CD8-positive, alpha-beta memory T cell (primary cell): ENCODE measurements around the gene ITGB3. TPM values are rescaled to one million over a fixed set of nuclear protein-coding genes. Genes with fewer than 3 reads are reported as not detected.

Experiments used
- CTCF ChIA-PET: fragments of 350-600 bp; sonication (Branson Sonifier 250); formaldehyde crosslinking; loops from one replicate; lab custom pipeline; 2021; ENCODE audit warnings: antibody characterized with exemption; lab: Charles Lee
- POLR2A ChIA-PET: fragments of 350-600 bp; sonication (Branson Sonifier 250); formaldehyde crosslinking; loops from one replicate; lab custom pipeline; 2021; ENCODE audit warnings: antibody characterized with exemption; lab: Charles Lee
- DNase-seq, 5 donors: peaks; one replicate each; pipeline versions ENCODE4 v3.0.0 to v3.0.0-alpha.2; 2020 to 2022; ENCODE audit warnings: mixed read lengths in 1 of 5
- H3K27ac ChIP-seq: one replicate; pipeline ENCODE4 v1.7.0; 2013; ENCODE audit warnings: low read depth, mild to moderate bottlenecking, low read length, moderate library complexity
- H3K27me3 ChIP-seq: 2 replicates; pipeline ENCODE4 v1.7.0; 2013; ENCODE audit warnings: low read length, mild to moderate bottlenecking; ENCODE audit not compliant: insufficient read depth, poor library complexity, severe bottlenecking
- H3K36me3 ChIP-seq: 2 replicates; pipeline ENCODE4 v1.7.0; 2013; ENCODE audit warnings: mild to moderate bottlenecking, low read length, moderate library complexity; ENCODE audit not compliant: insufficient read depth
- H3K4me1 ChIP-seq: 2 replicates; pipeline ENCODE4 v1.7.0; 2013; ENCODE audit warnings: mild to moderate bottlenecking, low read length, moderate library complexity; ENCODE audit not compliant: insufficient read depth
- H3K4me3 ChIP-seq: 2 replicates; pipeline ENCODE4 v1.7.0; 2013; ENCODE audit warnings: mild to moderate bottlenecking, low read length
- H3K9me3 ChIP-seq: 2 replicates; pipeline ENCODE4 v1.7.0; 2013; ENCODE audit warnings: mild to moderate bottlenecking, low read length
- H3K27ac Mint-ChIP-seq, 8 donors: one replicate each; pipeline ENCODE4 v1.8.0; 2020 to 2021; ENCODE audit warnings: mixed read lengths in 8 of 8, mild to moderate bottlenecking in 6 of 8, inconsistent platforms in 3 of 8, moderate library complexity in 3 of 8
- H3K27me3 Mint-ChIP-seq, 2 donors: one replicate each; pipeline ENCODE4 v1.8.0; 2020 to 2021; ENCODE audit warnings: mixed read lengths in 2 of 2, mild to moderate bottlenecking in 1 of 2, moderate library complexity in 1 of 2
- H3K36me3 Mint-ChIP-seq, 3 donors: one replicate each; pipeline ENCODE4 v1.8.0; 2020 to 2021; ENCODE audit warnings: mixed read lengths in 3 of 3, inconsistent platforms in 1 of 3, mild to moderate bottlenecking in 1 of 3
- H3K4me1 Mint-ChIP-seq, 3 donors: one replicate each; pipeline ENCODE4 v1.8.0; 2020 to 2021; ENCODE audit warnings: mixed read lengths in 3 of 3, inconsistent platforms in 1 of 3, mild to moderate bottlenecking in 1 of 3
- H3K4me3 Mint-ChIP-seq, 7 donors: one replicate each; pipeline ENCODE4 v1.8.0; 2020 to 2021; ENCODE audit warnings: mixed read lengths in 7 of 7, mild to moderate bottlenecking in 6 of 7, moderate library complexity in 4 of 7, inconsistent platforms in 2 of 7
- H3K9me3 Mint-ChIP-seq, 5 donors: one replicate each; pipeline ENCODE4 v1.8.0; 2020 to 2022; ENCODE audit warnings: mixed read lengths in 5 of 5, mild to moderate bottlenecking in 3 of 5, moderate library complexity in 2 of 5, inconsistent platforms in 1 of 5
- polyA plus RNA-seq: library from polyadenylated mRNA; unstranded; fragments of 300-500 nt; fragmentation: Illumina TruSeq; gene quantifications from one replicate; pipeline ENCODE4 v1.2.3, GENCODE V29; 2021
- total RNA-seq, 2 experiments: library from RNA; stranded (reverse); gene quantifications; one replicate each; pipeline ENCODE4 v1.2.3, GENCODE V29; 2021

Gene ITGB3
- total and polyA plus RNA-seq, 3 experiments from 2014 or later, result 0.07 to 0.13 TPM; not detected in 1

DNA sequence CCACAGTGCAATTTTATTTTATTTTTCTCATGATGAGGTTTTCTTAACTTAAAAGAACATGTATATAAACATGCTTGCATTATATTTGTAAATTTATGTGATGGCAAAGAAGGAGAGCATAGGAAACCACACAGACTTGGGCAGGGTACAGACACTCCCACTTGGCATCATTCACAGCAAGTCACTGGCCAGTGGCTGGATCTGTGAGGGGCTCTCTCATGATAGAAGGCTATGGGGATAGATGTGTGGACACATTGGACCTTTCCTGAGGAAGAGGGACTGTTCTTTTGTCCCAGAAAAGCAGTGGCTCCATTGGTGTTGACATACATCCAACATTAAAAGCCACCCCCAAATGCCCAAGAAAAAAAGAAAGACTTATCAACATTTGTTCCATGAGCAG lies 57.8 kb downstream of the ITGB3 start:
- Mint-ChIP-seq H3K4me3 (no peak overlapping the region), H3K27me3 (peaks cover 2 to 6% of the 10 kb centered on the region in 2 donors), H3K36me3 (no peaks in the 10 kb centered on the region), H3K9me3 (no peaks in the 10 kb centered on the region), H3K27ac (peak overlapping the region in 2 of 8 donors; percentile 7 to 12), H3K4me1 (no peaks in the 10 kb centered on the region)
- Histone ChIP-seq H3K36me3 (no peaks in the 10 kb centered on the region), H3K9me3 (no peaks in the 10 kb centered on the region), H3K4me1 (no peaks in the 10 kb centered on the region), H3K4me3 (no peak overlapping the region), H3K27ac (no peak overlapping the region), H3K27me3 (no peaks in the 10 kb centered on the region)
- POLR2A ChIA-PET, result no interaction called here
- CTCF ChIA-PET, result interaction anchor here (1.1 kb wide), 1 partner anchor 81 kb away, joined by 3 read pairs; no protein-coding TSS in a partner anchor
- DNase-seq, result no peak

GRCh38 chr17:47315451-47316266 lies 62.0 kb downstream of the ITGB3 start:
- Histone ChIP-seq H3K36me3 (no peaks in the 10 kb centered on the region), H3K27me3 (no peaks in the 10 kb centered on the region), H3K4me3 (no peak overlapping the region), H3K9me3 (no peaks in the 10 kb centered on the region), H3K27ac (no peak overlapping the region), H3K4me1 (no peaks in the 10 kb centered on the region)
- Mint-ChIP-seq H3K36me3 (no peaks in the 10 kb centered on the region), H3K4me3 (no peak overlapping the region), H3K27me3 (peaks cover 5 to 6% of the 10 kb centered on the region in 2 donors), H3K9me3 (no peaks in the 10 kb centered on the region), H3K27ac (no peak overlapping the region), H3K4me1 (no peaks in the 10 kb centered on the region)
- ChIA-PET CTCF (interaction anchor here (0.8 to 2.5 kb wide), 10 partner anchors 9 to 373 kb away, joined by 3 to 16 read pairs (median 3); partner anchors contain the start of gene EFCAB13), POLR2A (no interaction called here)
- DNase-seq, result peak in 3 of 5 donors; percentile 37 to 52 (median 49)

DNA sequence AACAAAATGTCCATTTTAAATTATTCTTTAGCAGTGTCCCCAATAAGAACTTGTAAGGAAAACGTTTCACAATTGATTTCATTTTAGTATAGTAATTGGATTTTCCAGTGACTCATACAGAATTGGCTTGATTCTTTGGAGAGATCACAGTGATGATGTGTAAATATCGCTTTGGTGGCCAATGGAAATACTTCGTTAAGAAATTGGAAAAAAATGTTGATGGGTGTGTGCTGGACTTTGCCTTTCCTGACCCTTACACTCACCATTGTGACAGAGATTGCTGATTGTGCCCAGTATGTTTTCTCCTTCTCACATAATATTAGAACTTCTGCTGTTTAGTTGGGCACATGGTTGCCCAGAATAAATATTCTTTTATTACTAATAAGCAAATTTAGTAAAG lies 62.7 kb downstream of the ITGB3 start:
- Histone ChIP-seq H3K36me3 (no peaks in the 10 kb centered on the region), H3K4me3 (no peak overlapping the region), H3K27ac (no peak overlapping the region), H3K4me1 (no peaks in the 10 kb centered on the region), H3K9me3 (no peaks in the 10 kb centered on the region), H3K27me3 (no peaks in the 10 kb centered on the region)
- no peaks in the 10 kb centered on the region for H3K36me3 Mint-ChIP-seq
- DNase-seq, result no peak
- ChIA-PET POLR2A (no interaction called here), CTCF (interaction anchor here (1.6 to 2.5 kb wide), 6 partner anchors 8 to 374 kb away, joined by 3 to 16 read pairs (median 6); partner anchors contain the start of gene EFCAB13)
- H3K4me1 Mint-ChIP-seq, result no peaks in the 10 kb centered on the region
- H3K4me3 Mint-ChIP-seq, result no peak overlapping the region
- H3K9me3 Mint-ChIP-seq, result no peaks in the 10 kb centered on the region
- no peak overlapping the region for H3K27ac Mint-ChIP-seq
- peaks cover 5 to 6% of the 10 kb centered on the region in 2 donors for H3K27me3 Mint-ChIP-seq

DNA sequence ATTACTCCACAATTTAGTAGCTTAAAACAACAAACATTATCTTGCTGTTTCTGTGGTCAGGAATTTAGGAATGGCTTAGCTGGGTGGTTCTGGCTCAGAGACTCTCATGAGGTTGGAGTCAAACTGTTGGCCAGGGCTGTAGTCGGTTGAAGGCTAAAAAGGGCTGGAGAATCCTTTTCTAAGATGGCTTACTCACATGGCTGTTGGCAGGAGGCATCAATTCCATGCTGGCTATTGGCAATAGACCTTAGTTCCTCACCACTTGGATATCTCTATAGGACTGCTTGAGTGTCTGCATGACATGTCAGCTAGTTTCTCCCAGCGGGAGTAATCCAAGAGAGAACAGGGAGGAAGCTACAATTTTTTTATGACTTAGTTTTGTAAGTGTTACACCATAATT lies 63.5 kb downstream of the ITGB3 start:
- no peak overlapping the region for H3K27ac Mint-ChIP-seq
- Histone ChIP-seq H3K4me1 (no peaks in the 10 kb centered on the region), H3K36me3 (no peaks in the 10 kb centered on the region), H3K9me3 (no peaks in the 10 kb centered on the region), H3K27me3 (no peaks in the 10 kb centered on the region), H3K4me3 (no peak overlapping the region), H3K27ac (no peak overlapping the region)
- no peak for DNase-seq
- H3K27me3 Mint-ChIP-seq, result peaks cover 5 to 6% of the 10 kb centered on the region in 2 donors
- POLR2A ChIA-PET, result no interaction called here
- H3K4me1 Mint-ChIP-seq, result no peaks in the 10 kb centered on the region
- no peaks in the 10 kb centered on the region for H3K9me3 Mint-ChIP-seq
- no peak overlapping the region for H3K4me3 Mint-ChIP-seq
- CTCF ChIA-PET, result interaction anchor here (1.6 to 2.0 kb wide), 3 partner anchors 20 to 375 kb away, joined by 3 to 8 read pairs (median 5); no protein-coding TSS in a partner anchor
- no peaks in the 10 kb centered on the region for H3K36me3 Mint-ChIP-seq

GRCh38 chr17:47318197-47318918 lies 64.7 kb downstream of the ITGB3 start:
- no peak for DNase-seq
- Mint-ChIP-seq H3K9me3 (no peaks in the 10 kb centered on the region), H3K36me3 (peaks cover 0 to 2% (median 0%) of the 10 kb centered on the region in 3 donors), H3K27ac (no peak overlapping the region), H3K4me3 (no peak overlapping the region), H3K4me1 (peaks cover 4 to 10% (median 4%) of the 10 kb centered on the region in 3 donors), H3K27me3 (peaks cover 5 to 6% of the 10 kb centered on the region in 2 donors)
- Histone ChIP-seq H3K4me1 (peaks cover 3% of the 10 kb centered on the region), H3K27me3 (no peaks in the 10 kb centered on the region), H3K36me3 (no peaks in the 10 kb centered on the region), H3K9me3 (no peaks in the 10 kb centered on the region), H3K27ac (no peak overlapping the region), H3K4me3 (no peak overlapping the region)
- CTCF ChIA-PET, result no interaction called here
- POLR2A ChIA-PET, result no interaction called here

DNA sequence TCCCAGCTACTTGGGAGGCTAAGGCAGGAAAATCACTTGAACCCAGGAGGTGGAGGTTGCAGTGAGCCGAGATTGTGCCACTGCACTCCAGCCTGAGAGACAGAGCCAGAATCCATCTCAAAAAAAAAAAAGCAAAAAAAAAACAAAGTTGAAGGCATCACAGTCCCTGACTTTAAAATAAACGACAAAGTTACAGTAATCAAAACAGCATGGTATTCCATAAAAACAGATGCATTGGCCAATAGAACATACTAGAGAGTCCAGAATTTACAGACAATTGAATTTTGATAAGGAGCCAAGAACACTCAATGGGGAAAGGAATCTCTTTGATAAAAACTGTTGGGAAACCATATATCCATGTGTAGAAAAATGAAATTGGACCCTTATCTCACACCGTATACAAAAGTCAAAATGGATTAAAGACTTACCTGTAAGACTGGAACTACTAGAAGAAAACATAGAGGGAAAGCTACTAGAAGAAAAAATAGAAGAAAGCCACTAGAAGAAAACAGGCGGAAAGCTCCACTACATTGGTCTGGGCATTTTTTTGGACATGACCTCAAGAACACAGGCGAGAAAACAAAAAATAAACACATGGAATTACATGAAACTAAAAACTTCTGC lies 67.4 kb downstream of the ITGB3 start:
- H3K9me3 Mint-ChIP-seq, result no peaks in the 10 kb centered on the region
- no peak for DNase-seq
- Histone ChIP-seq H3K27ac (no peak overlapping the region), H3K4me1 (peaks cover 9% of the 10 kb centered on the region), H3K4me3 (no peak overlapping the region), H3K36me3 (no peaks in the 10 kb centered on the region), H3K9me3 (no peaks in the 10 kb centered on the region), H3K27me3 (no peaks in the 10 kb centered on the region)
- no peak overlapping the region for H3K27ac Mint-ChIP-seq
- ChIA-PET CTCF (no interaction called here), POLR2A (no interaction called here)
- H3K4me1 Mint-ChIP-seq, result peaks cover 14 to 29% (median 19%) of the 10 kb centered on the region in 3 donors
- H3K4me3 Mint-ChIP-seq, result peak overlapping the region in 2 of 7 donors; percentile 40 to 74
- peaks cover 0 to 7% of the 10 kb centered on the region in 2 donors for H3K27me3 Mint-ChIP-seq
- H3K36me3 Mint-ChIP-seq, result peaks cover 0 to 12% (median 0%) of the 10 kb centered on the region in 3 donors

DNA sequence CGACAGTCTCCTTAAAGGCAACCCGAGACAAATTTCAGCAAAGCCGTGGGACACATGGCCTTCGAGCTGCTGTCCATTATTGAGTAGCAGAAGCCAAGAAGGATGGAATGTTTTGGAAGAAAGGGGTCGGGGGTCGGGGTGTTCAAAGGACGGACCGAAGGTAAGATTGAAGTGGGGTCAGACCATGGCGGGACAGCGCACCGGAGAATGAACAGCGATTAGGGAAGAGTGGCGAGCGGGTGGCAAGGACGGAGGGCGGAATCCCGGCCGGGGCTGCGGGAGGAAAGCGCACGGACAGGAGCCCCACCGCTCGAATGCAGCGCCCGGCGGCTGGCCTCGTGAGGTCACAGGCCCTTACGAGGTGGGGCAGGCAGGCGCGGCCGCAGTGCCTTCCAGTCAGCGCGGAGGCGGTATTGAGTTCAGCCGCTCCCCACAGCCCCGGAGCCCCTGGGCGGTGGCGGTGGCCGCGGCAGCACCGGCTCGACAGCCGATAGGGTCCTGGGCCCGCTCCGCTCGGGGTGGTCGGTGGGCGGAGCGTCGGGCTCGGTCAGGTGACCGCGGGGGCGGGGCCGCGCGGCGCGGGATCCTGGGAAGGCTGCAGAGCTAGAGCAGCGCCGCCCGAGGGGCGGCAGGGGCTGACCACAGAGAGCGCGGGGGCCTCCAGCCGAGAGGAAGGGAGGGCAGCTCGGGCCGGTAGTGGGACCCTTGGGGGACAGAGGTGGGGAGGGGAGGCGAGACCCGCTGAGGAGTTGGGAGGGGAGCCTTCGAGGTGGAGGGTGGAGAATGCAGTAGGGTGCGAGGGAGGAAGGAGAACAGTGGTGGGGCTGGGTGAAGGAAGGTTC lies 70.0 kb downstream of the ITGB3 start, which contains the start of gene EFCAB13:
TSS of gene EFCAB13 (plus strand) at position 574 of the 842 bp plus-strand sequence. CDS start 4,399 bp downstream, outside the sequence.
- CTCF ChIA-PET, result interaction anchor here (1.8 kb wide), 1 partner anchor 8 kb away, joined by 9 read pairs; no protein-coding TSS in a partner anchor
- H3K27ac ChIP-seq, result peak within 1 kb of the TSS; percentile 77
- H3K4me3 ChIP-seq, result peak within 1 kb of the TSS; percentile 85
- no peaks in the 10 kb centered on the region for H3K27me3 ChIP-seq
- no peaks in the 10 kb centered on the region for H3K36me3 ChIP-seq
- DNase-seq, result peak; percentile 63 to 87 (median 78)
- Mint-ChIP-seq H3K27me3 (peaks cover 0 to 6% of the 10 kb centered on the region in 2 donors), H3K36me3 (peaks cover 0 to 12% (median 0%) of the 10 kb centered on the region in 3 donors), H3K9me3 (no peaks in the 10 kb centered on the region), H3K27ac (peak within 1 kb of the TSS; percentile 91 to 100 (median 96)), H3K4me3 (peak within 1 kb of the TSS; percentile 96 to 100 (median 100)), H3K4me1 (peaks cover 14 to 29% (median 19%) of the 10 kb centered on the region in 3 donors)
- POLR2A ChIA-PET, result interaction anchor here (1.2 kb wide), 2 partner anchors 92 to 326 kb away, joined by 4 read pairs; partner anchors contain the start of gene KPNB1
- peaks cover 9% of the 10 kb centered on the region for H3K4me1 ChIP-seq
- H3K9me3 ChIP-seq, result no peaks in the 10 kb centered on the region
